SK-N-SH (cell line): Measurements from ENCODE around the gene AUTS2. TPM values are rescaled to one million over a fixed set of nuclear protein-coding genes. Genes with fewer than 3 reads are reported as not detected.

ENCODE experiments used
- CTCF ChIA-PET: fragments of 300-600, 350-600 bp; formaldehyde crosslinking; extraction: SDS; loops from one replicate; lab custom pipeline; 2021; lab: Yijun Ruan, JAX
- POLR2A ChIA-PET: fragments of 350-600 bp; sonication (Branson Sonifier 250); formaldehyde crosslinking; extraction: SDS; loops from one replicate; lab custom pipeline; 2020; ENCODE audit warnings: antibody characterized with exemption, inconsistent platforms; lab: Yijun Ruan, JAX
- DNase-seq: peaks from one replicate; pipeline ENCODE4 v3.0.0; 2012
- H2AFZ ChIP-seq: fragments of 200-600 bp; sonication (generic); 2 replicates; pipeline ENCODE4 v1.8.1; 2016; ENCODE audit warnings: antibody characterized with exemption, mild to moderate bottlenecking, low read depth
- H3F3A ChIP-seq: fragments of 200-600 bp; sonication (generic); replicated peaks from 2 replicates; pipeline ENCODE3; 2016; ENCODE audit warnings: antibody characterized with exemption, mild to moderate bottlenecking; ENCODE audit not compliant: insufficient read depth
- H3K27ac ChIP-seq, 2 experiments: fragments of 200-500 bp in 1 of 2; fragments of 200-600 bp in 1 of 2; sonication (Bioruptor generic) in 1 of 2; sonication (generic), shearing (Covaris generic) in 1 of 2; 2 replicates each; pipeline versions ENCODE4 v1.5.1 to v1.6.1; 2014 to 2016; ENCODE audit warnings: low read depth in 2 of 2, inconsistent platforms in 1 of 2, low read length in 1 of 2, mild to moderate bottlenecking in 1 of 2, mixed read lengths in 1 of 2
- H3K27me3 ChIP-seq: fragments of 200-600 bp; sonication (generic), shearing (Covaris generic); 2 replicates; pipeline ENCODE4 v1.6.1; 2016; ENCODE audit warnings: mixed run types; ENCODE audit not compliant: insufficient read depth
- H3K36me3 ChIP-seq, 2 experiments: fragments of 200-500 bp in 1 of 2; fragments of 200-600 bp in 1 of 2; sonication (Bioruptor generic) in 1 of 2; sonication (generic) in 1 of 2; replicated peaks in 1 of 2; 2 replicates each; pipeline versions ENCODE3 to v1.5.1; 2014 to 2016; ENCODE audit warnings: low read length in 1 of 2, mild to moderate bottlenecking in 1 of 2; ENCODE audit not compliant: insufficient read depth in 2 of 2, control insufficient read depth in 1 of 2
- H3K4me1 ChIP-seq, 2 experiments: fragments of 200-500 bp in 1 of 2; fragments of 200-600 bp in 1 of 2; sonication (Bioruptor generic) in 1 of 2; sonication (generic), shearing (Covaris generic) in 1 of 2; 2 replicates each; pipeline versions ENCODE4 v1.5.1 to v1.6.1; 2014 to 2016; ENCODE audit warnings: low read depth in 1 of 2, low read length in 1 of 2, mixed run types in 1 of 2; ENCODE audit not compliant: insufficient read depth in 2 of 2, control insufficient read depth in 1 of 2
- H3K4me2 ChIP-seq: fragments of 200-600 bp; sonication (generic), shearing (Covaris generic); 2 replicates; pipeline ENCODE4 v1.6.1; 2017; ENCODE audit warnings: mixed run types
- H3K4me3 ChIP-seq, 2 experiments: fragments of 200-500 bp in 1 of 2; fragments of 200-600 bp in 1 of 2; sonication (Bioruptor generic) in 1 of 2; sonication (generic), shearing (Covaris generic) in 1 of 2; 2 replicates each; pipeline versions ENCODE4 v1.5.1 to v1.8.1; 2014 to 2016; ENCODE audit warnings: low read depth in 2 of 2, inconsistent platforms in 1 of 2, low read length in 1 of 2, mild to moderate bottlenecking in 1 of 2, mixed read lengths in 1 of 2, moderate library complexity in 1 of 2
- H3K79me2 ChIP-seq: fragments of 200-600 bp; sonication (generic); 2 replicates; pipeline ENCODE4 v1.8.1; 2017; ENCODE audit warnings: mild to moderate bottlenecking; ENCODE audit not compliant: insufficient read depth
- H3K9ac ChIP-seq: fragments of 200-600 bp; sonication (generic); 2 replicates; pipeline ENCODE4 v1.6.1; 2017; ENCODE audit warnings: mixed run types
- H3K9me2 ChIP-seq: fragments of 200-600 bp; sonication (generic); 2 replicates; pipeline ENCODE4 v1.6.1; 2017; ENCODE audit warnings: mixed run types
- H3K9me3 ChIP-seq: fragments of 200-600 bp; sonication (generic); 2 replicates; pipeline ENCODE4 v1.6.1; 2017; ENCODE audit warnings: mixed run types, mild to moderate bottlenecking, moderate library complexity
- H4K20me1 ChIP-seq: fragments of 200-600 bp; sonication (generic); 2 replicates; pipeline ENCODE4 v1.6.1; 2017; ENCODE audit warnings: mild to moderate bottlenecking, mixed run types; ENCODE audit not compliant: insufficient read depth
- CHD2 ChIP-seq: fragments of 150-350 bp; IDR thresholded peaks from 2 replicates; pipeline ENCODE4 v1.6.1; 2018; ENCODE audit warnings: low read length; ENCODE audit not compliant: partially characterized antibody
- EP300 ChIP-seq, 2 experiments: IDR thresholded peaks; 2 replicates each; pipeline versions ENCODE4 v1.4.0 to v1.6.1; 2012; ENCODE audit warnings: borderline replicate concordance in 1 of 2, low read depth in 1 of 2, low read length in 1 of 2
- EZH2phosphoT487 ChIP-seq: fragments of 200-600 bp; sonication (generic); IDR thresholded peaks from 2 replicates; pipeline ENCODE4 v1.6.1; 2017; ENCODE audit warnings: low read depth, mixed run types, mild to moderate bottlenecking, antibody characterized with exemption, moderate library complexity, borderline replicate concordance
- FOXJ3 ChIP-seq: sonication (generic); formaldehyde crosslinking; IDR thresholded peaks from 2 replicates; pipeline ENCODE4 v1.5.1; 2020; ENCODE audit warnings: mild to moderate bottlenecking, missing genetic modification reagents
- FOXM1 ChIP-seq: IDR thresholded peaks from 2 replicates; pipeline ENCODE4 v1.4.0; 2012; ENCODE audit warnings: low read depth, mild to moderate bottlenecking
- GABPA ChIP-seq: IDR thresholded peaks from 2 replicates; pipeline ENCODE4 v1.4.0; 2012; ENCODE audit warnings: low read depth, mild to moderate bottlenecking
- GATA2 ChIP-seq: sonication (generic); formaldehyde crosslinking; IDR thresholded peaks from 2 replicates; pipeline ENCODE4 v1.5.0; 2020; ENCODE audit warnings: mild to moderate bottlenecking, missing genetic modification reagents
- JUND ChIP-seq: IDR thresholded peaks from 2 replicates; pipeline ENCODE4 v1.4.0; 2012
- NFIC ChIP-seq: IDR thresholded peaks from 2 replicates; pipeline ENCODE4 v1.4.0; 2012; ENCODE audit warnings: borderline replicate concordance
- PBX3 ChIP-seq: IDR thresholded peaks from 2 replicates; pipeline ENCODE4; 2012
- POLR2AphosphoS5 ChIP-seq: IDR thresholded peaks from 2 replicates; pipeline ENCODE4 v1.6.1; 2012; ENCODE audit warnings: low read depth, low read length
- RAD21 ChIP-seq: IDR thresholded peaks from 2 replicates; pipeline ENCODE4 v1.6.1; 2012; ENCODE audit warnings: mild to moderate bottlenecking, low read length
- SIN3A ChIP-seq: IDR thresholded peaks from 2 replicates; pipeline ENCODE4 v1.6.1; 2012; ENCODE audit warnings: low read depth, mild to moderate bottlenecking, low read length, moderate library complexity, borderline replicate concordance
- SMC3 ChIP-seq: IDR thresholded peaks from 2 replicates; pipeline ENCODE4 v1.6.1; 2012; ENCODE audit warnings: low read depth, low read length, improper control_type of control experiment
- TAF1 ChIP-seq: IDR thresholded peaks from 2 replicates; pipeline ENCODE4 v1.6.1; 2012; ENCODE audit warnings: low read depth, mild to moderate bottlenecking, low read length, moderate library complexity, borderline replicate concordance
- TCF12 ChIP-seq: IDR thresholded peaks from 2 replicates; pipeline ENCODE4 v1.4.0; 2012
- TEAD4 ChIP-seq: IDR thresholded peaks from 2 replicates; pipeline ENCODE4 v1.4.0; 2012; ENCODE audit warnings: mild to moderate bottlenecking, borderline replicate concordance; ENCODE audit not compliant: insufficient read depth
- USF1 ChIP-seq: IDR thresholded peaks from 2 replicates; pipeline ENCODE4 v1.4.0; 2012; ENCODE audit warnings: low read depth, borderline replicate concordance
- YY1 ChIP-seq: IDR thresholded peaks from 2 replicates; pipeline ENCODE4 v1.4.0; 2012; ENCODE audit warnings: low read depth, mild to moderate bottlenecking
- WGBS: methylation state at CpG from one replicate; pipeline ENCODE4 v1.1.6; 2017; ENCODE audit warnings: low lambda C conversion rate; 5-methylcytosine and 5-hydroxymethylcytosine counted together
- polyA plus RNA-seq, 3 experiments: library from polyadenylated mRNA; depleted of rRNA; stranded (reverse); fragments of >200 nt; gene quantifications; 2 replicates each; pipeline ENCODE4 v1.2.3, GENCODE V29; 2012
- TF ChIP-seq, protein P1 (sequence below): IDR thresholded peaks from 2 replicates; pipeline ENCODE4 v1.4.0; 2012; ENCODE audit warnings: low read depth
- TF ChIP-seq, protein P2 (sequence below): fragments of 150-350 bp; IDR thresholded peaks from 2 replicates; pipeline ENCODE4 v1.6.1; 2017; ENCODE audit warnings: antibody characterized with exemption, low read length, low read depth, borderline replicate concordance

AUTS2 gene
- polyA plus RNA-seq, 1 of the 3 experiments (the other 2 are of a cell fraction), result 15.6 TPM

- no peak for TF ChIP-seq USF1
- TF ChIP-seq NFIC, result peak; percentile 81
- TF ChIP-seq, protein P1, sequence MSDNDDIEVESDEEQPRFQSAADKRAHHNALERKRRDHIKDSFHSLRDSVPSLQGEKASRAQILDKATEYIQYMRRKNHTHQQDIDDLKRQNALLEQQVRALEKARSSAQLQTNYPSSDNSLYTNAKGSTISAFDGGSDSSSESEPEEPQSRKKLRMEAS, result peak; percentile 15; the same call in 1 of the 2 replicates
- TF ChIP-seq TEAD4, result peak; percentile 91
- TF ChIP-seq RAD21, result no peak
- TF ChIP-seq GATA2, result no peak
- no peak for TF ChIP-seq FOXJ3
- TF ChIP-seq, protein P2, sequence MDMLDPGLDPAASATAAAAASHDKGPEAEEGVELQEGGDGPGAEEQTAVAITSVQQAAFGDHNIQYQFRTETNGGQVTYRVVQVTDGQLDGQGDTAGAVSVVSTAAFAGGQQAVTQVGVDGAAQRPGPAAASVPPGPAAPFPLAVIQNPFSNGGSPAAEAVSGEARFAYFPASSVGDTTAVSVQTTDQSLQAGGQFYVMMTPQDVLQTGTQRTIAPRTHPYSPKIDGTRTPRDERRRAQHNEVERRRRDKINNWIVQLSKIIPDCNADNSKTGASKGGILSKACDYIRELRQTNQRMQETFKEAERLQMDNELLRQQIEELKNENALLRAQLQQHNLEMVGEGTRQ, result no peak
- no peak for TF ChIP-seq GABPA
- peak in 1 of 2 experiments; percentile 86; a peak in 1 of 4 replicates for TF ChIP-seq EP300 (IDR thresholded peaks at IDR 0.05; ENCODE audit: borderline replicate concordance in 1 of 2, low read depth in 1 of 2, low read length in 1 of 2)
- TF ChIP-seq FOXM1, result no peak
- peak; percentile 65 for TF ChIP-seq POLR2AphosphoS5
- no peak for TF ChIP-seq CHD2
- TF ChIP-seq PBX3, result peak; percentile 98
- peak; percentile 44; the same call in 1 of the 2 replicates for TF ChIP-seq SIN3A
- peak; percentile 92 for TF ChIP-seq JUND
- TF ChIP-seq TCF12, result peak; percentile 89
- no peak for TF ChIP-seq TAF1
- no peak for TF ChIP-seq YY1
Measured at GRCh38 chr7:70710011-70710480, 1111.8 kb downstream of the AUTS2 start (continued).

DNA sequence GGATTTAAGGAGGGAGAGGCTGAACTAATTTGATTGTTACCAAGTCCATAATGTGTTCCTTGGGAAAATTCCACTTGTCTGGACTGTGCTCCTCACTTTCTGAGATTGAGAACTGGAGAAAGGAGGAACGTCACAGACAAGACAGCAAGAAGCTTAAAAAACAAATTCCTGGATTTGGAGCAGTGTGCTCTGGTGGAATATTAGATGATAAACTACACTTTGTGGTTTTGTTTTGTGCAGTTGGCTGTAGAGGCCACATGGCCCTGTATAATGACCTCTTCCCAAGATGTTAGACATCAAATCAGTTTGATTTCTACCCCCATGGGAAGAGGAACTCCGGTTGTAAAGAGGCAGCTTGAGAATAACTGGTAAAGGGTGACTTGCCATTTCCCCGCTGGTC is 1112.4 kb downstream of the AUTS2 start:
- 0 out of 4 replicates have a peak overlapping the region, but pooled peaks of 1 of the 2 experiments have one; percentile 7 for H3K4me3 ChIP-seq
- H3K4me2 ChIP-seq, result peak overlapping the region; percentile 32
- no peak for DNase-seq
- no peak overlapping the region for H2AFZ ChIP-seq
- H3K9ac ChIP-seq, result no peak overlapping the region
- H4K20me1 ChIP-seq, result peaks cover 78% of the 10 kb centered on the region
- peaks cover 28% of the 10 kb centered on the region for H3F3A ChIP-seq
- H3K4me1 ChIP-seq, result peaks cover 27 to 29% of the 10 kb centered on the region in 2 experiments; a peak in 3 of 4 replicates
- peaks cover 98% of the 10 kb centered on the region for H3K79me2 ChIP-seq
- TF ChIP-seq TAF1 (no peak), POLR2AphosphoS5 (no peak), EZH2phosphoT487 (no peak), SMC3 (no peak), FOXJ3 (no peak), JUND (no peak), YY1 (no peak)
- TF ChIP-seq, protein P1, result no peak
- TF ChIP-seq, all 33 proteins: peak for 0
- POLR2A ChIA-PET, result no interaction called here
- H3K27ac ChIP-seq, result peak overlapping the region; percentile 31 to 62; a peak in 3 of 4 replicates
- H3K9me2 ChIP-seq, result no peaks in the 10 kb centered on the region
- WGBS, result 83% methylated on average over 3 of the region's 3 CpGs
- peaks cover 12 to 23% of the 10 kb centered on the region in 2 experiments for H3K36me3 ChIP-seq
- H3K27me3 ChIP-seq, result no peaks in the 10 kb centered on the region
- H3K9me3 ChIP-seq, result no peaks in the 10 kb centered on the region
- CTCF ChIA-PET, result interaction anchor here (0.6 to 1.9 kb wide), 8 partner anchors 8 to 668 kb away, joined by 3 to 8 read pairs (median 4); no protein-coding TSS in a partner anchor
